ENCODE measurements around the gene CD68. TPM values are rescaled to one million over a fixed set of nuclear protein-coding genes. Genes with fewer than 3 reads are reported as not detected.
A peak's percentile ranks its signal among the peaks of the same experiment; 100 is the strongest.

CD68 gene
- total RNA-seq, 1 experiment from 2014 or later = 1.6 TPM

DNA sequence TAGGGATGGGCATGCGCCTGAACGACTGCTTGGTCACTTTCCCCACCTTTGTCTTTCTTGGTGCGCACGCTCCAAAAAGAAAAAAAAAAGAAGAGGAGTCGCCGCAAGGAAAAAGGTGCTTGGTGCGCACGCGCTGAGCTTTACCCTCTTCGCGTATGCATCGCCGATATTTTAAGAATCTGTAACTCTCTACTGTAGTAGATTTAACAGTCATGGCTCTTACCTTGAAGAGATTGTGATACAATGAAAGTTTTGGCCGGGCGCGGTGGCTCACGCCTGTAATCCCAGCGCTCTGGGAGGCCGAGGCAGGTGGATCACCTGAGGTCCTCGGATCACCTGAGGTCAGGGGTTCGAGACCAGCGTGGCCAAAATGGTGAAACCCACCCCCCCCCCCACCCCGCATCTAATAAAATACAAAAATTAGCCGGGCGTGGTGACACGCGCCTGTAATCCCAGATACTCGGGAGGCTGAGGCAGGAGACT is 35.9 kb downstream of the CD68 start:
- ChIA-PET CTCF (interaction anchor here (0.6 to 2.3 kb wide), 9 partner anchors 12 to 164 kb away, joined by 3 to 9 read pairs (median 6); partner anchors contain the start of genes ATP1B2, MPDU1, SAT2 and TP53), POLR2A (interaction anchor here (0.6 to 2.3 kb wide), 12 partner anchors 12 to 558 kb away, joined by 3 to 17 read pairs (median 4); partner anchors contain the start of genes ATP1B2, MPDU1, NAA38 and SAT2)
- peak overlapping the region; percentile 67 for H3K27ac Mint-ChIP-seq (ENCODE audit: unreplicated experiment)
- no peaks in the 10 kb centered on the region for H3K9me3 ChIP-seq
- no peaks in the 10 kb centered on the region for H3K27me3 Mint-ChIP-seq (ENCODE audit: insufficient read depth, unreplicated experiment)
- peak overlapping the region; percentile 32 for H3K4me3 ChIP-seq (ENCODE audit: low read depth, low read length)
- H3K36me3 ChIP-seq (ENCODE audit: control insufficient read depth, insufficient read depth, low read length) = no peaks in the 10 kb centered on the region
- H3K9me3 Mint-ChIP-seq (ENCODE audit: unreplicated experiment) = no peaks in the 10 kb centered on the region
- H3K27me3 ChIP-seq (replicated peaks; ENCODE audit: control insufficient read depth, insufficient read depth, low read length) = no peaks in the 10 kb centered on the region
- peaks cover 20% of the 10 kb centered on the region for H3K4me1 Mint-ChIP-seq (ENCODE audit: low read depth, unreplicated experiment)
- H3K36me3 Mint-ChIP-seq (ENCODE audit: insufficient read depth, unreplicated experiment) = peaks cover 19% of the 10 kb centered on the region
- no peak for TF ChIP-seq CTCF (IDR thresholded peaks at IDR 0.05; ENCODE audit: insufficient read depth in 1 of 2, low read depth in 1 of 2, low read length in 1 of 2, severe bottlenecking in 1 of 2, unreplicated experiment in 1 of 2)
- no peaks in the 10 kb centered on the region for H3K4me1 ChIP-seq
- intact Hi-C loops (cut with micrococcal nuclease; ENCODE audit: unreplicated experiment) = loop anchor here (2.0 to 5.0 kb wide), 2 partner anchors 43 to 222 kb away; no protein-coding TSS in a partner anchor
- peak overlapping the region; percentile 98 for H3K4me3 Mint-ChIP-seq (ENCODE audit: unreplicated experiment)
- no TSS peak for BruUV-seq (replicated peaks)
- no peak for DNase-seq

DNA sequence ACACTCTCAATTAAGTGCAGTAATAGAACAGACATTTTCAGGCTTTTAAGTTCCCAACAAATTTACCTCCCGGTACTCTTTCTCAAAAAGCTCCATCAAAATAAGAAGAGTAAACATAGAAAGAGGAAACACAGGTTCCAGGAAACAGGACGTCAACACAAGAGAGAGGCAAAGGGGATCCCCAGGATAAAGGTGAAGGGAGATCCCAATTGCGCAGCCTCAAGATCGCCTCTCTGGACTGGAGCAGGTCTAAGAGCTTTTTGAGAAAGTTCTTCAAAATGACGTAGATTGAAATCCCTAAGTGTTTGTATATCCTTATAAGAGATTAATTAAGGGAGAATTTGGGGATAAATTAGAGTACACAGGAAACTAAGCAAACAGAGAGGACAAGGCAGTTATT is 39.2 kb downstream of the CD68 start:
- TF ChIP-seq CTCF (IDR thresholded peaks at IDR 0.05; ENCODE audit: insufficient read depth in 1 of 2, low read depth in 1 of 2, low read length in 1 of 2, severe bottlenecking in 1 of 2, unreplicated experiment in 1 of 2) = no peak
- Histone ChIP-seq H3K27me3 (replicated peaks; ENCODE audit: control insufficient read depth, insufficient read depth, low read length) (no peaks in the 10 kb centered on the region), H3K9me3 (no peaks in the 10 kb centered on the region), H3K36me3 (ENCODE audit: control insufficient read depth, insufficient read depth, low read length) (no peaks in the 10 kb centered on the region), H3K4me3 (ENCODE audit: low read depth, low read length) (no peak overlapping the region), H3K4me1 (no peaks in the 10 kb centered on the region)
- no peak overlapping the region for H3K27ac Mint-ChIP-seq (ENCODE audit: unreplicated experiment)
- no peaks in the 10 kb centered on the region for H3K27me3 Mint-ChIP-seq (ENCODE audit: insufficient read depth, unreplicated experiment)
- peaks cover 10% of the 10 kb centered on the region for H3K36me3 Mint-ChIP-seq (ENCODE audit: insufficient read depth, unreplicated experiment)
- no peaks in the 10 kb centered on the region for H3K9me3 Mint-ChIP-seq (ENCODE audit: unreplicated experiment)
- POLR2A ChIA-PET = no interaction called here
- intact Hi-C loops (cut with micrococcal nuclease; ENCODE audit: unreplicated experiment) = loop anchor here (5.0 kb wide), 1 partner anchor 219 kb away; no protein-coding TSS in a partner anchor
- DNase-seq = no peak
- no TSS peak for BruUV-seq (replicated peaks)
- H3K4me3 Mint-ChIP-seq (ENCODE audit: unreplicated experiment) = no peak overlapping the region
- CTCF ChIA-PET = no interaction called here
- peaks cover 3% of the 10 kb centered on the region for H3K4me1 Mint-ChIP-seq (ENCODE audit: low read depth, unreplicated experiment)

- no peaks in the 10 kb centered on the region for H3K4me1 ChIP-seq
- H3K27me3 Mint-ChIP-seq (ENCODE audit: insufficient read depth, unreplicated experiment) = no peaks in the 10 kb centered on the region
- H3K4me3 Mint-ChIP-seq (ENCODE audit: unreplicated experiment) = no peak overlapping the region
- H3K27ac Mint-ChIP-seq (ENCODE audit: unreplicated experiment) = no peak overlapping the region
- no peaks in the 10 kb centered on the region for H3K36me3 Mint-ChIP-seq (ENCODE audit: insufficient read depth, unreplicated experiment)
- H3K36me3 ChIP-seq (ENCODE audit: control insufficient read depth, insufficient read depth, low read length) = no peaks in the 10 kb centered on the region
- H3K4me1 Mint-ChIP-seq (ENCODE audit: low read depth, unreplicated experiment) = no peaks in the 10 kb centered on the region
- no peak for TF ChIP-seq CTCF (IDR thresholded peaks at IDR 0.05; ENCODE audit: insufficient read depth in 1 of 2, low read depth in 1 of 2, low read length in 1 of 2, severe bottlenecking in 1 of 2, unreplicated experiment in 1 of 2)
- POLR2A ChIA-PET = no interaction called here
- BruUV-seq (replicated peaks) = no TSS peak
- no peaks in the 10 kb centered on the region for H3K9me3 ChIP-seq
- H3K27me3 ChIP-seq (replicated peaks; ENCODE audit: control insufficient read depth, insufficient read depth, low read length) = no peaks in the 10 kb centered on the region
- CTCF ChIA-PET = no interaction called here
- no peaks in the 10 kb centered on the region for H3K9me3 Mint-ChIP-seq (ENCODE audit: unreplicated experiment)
- intact Hi-C loops (cut with micrococcal nuclease; ENCODE audit: unreplicated experiment) = no loop called here
- H3K4me3 ChIP-seq (ENCODE audit: low read depth, low read length) = no peak overlapping the region
- no peak for DNase-seq
These were observed 41.4 kb downstream of the CD68 start for GRCh38 chr17:7620835-7621234.
